Measurements from ENCODE around the gene ENOX1.

DNA sequence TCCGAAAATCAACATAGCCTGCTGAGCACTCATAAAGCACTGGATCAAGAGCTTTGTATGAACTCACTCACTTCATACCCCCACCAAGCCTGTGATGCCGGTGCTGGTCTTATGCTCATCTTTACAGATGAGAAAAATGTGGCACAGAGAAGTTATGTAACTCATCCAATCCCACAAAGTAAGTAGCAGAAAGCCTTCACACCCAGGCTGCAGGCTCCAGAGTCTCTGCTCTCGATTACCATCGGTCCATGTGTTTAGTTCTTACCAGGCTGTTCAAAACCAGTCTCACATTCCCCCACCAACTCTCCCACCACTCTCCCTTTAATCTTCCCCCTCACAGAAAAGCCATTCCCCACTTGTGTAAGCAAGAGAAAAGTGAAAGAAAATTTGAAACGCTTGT is 487.4 kb downstream of the ENOX1 start:
- TF ChIP-seq, protein P1, sequence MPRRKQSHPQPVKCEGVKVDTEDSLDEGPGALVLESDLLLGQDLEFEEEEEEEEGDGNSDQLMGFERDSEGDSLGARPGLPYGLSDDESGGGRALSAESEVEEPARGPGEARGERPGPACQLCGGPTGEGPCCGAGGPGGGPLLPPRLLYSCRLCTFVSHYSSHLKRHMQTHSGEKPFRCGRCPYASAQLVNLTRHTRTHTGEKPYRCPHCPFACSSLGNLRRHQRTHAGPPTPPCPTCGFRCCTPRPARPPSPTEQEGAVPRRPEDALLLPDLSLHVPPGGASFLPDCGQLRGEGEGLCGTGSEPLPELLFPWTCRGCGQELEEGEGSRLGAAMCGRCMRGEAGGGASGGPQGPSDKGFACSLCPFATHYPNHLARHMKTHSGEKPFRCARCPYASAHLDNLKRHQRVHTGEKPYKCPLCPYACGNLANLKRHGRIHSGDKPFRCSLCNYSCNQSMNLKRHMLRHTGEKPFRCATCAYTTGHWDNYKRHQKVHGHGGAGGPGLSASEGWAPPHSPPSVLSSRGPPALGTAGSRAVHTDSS (CRISPR knock-in tag; conservative IDR thresholded peaks at IDR 0.05) = no peak
- TF ChIP-seq BCL6 (CRISPR knock-in tag; IDR thresholded peaks at IDR 0.05) = no peak

Data from HepG2 (cell line).